SU-DHL-6 (cell line): ENCODE results near the gene CALCB.

Experiments
- H2AFZ ChIP-seq: fragments of 200-600 bp; sonication (generic); 2 replicates; pipeline ENCODE4 v1.6.1; 2014; ENCODE audit warnings: low read depth, mild to moderate bottlenecking, moderate library complexity, mixed read lengths, antibody characterized with exemption, low read length; ENCODE audit not compliant: severe bottlenecking
- H3F3A ChIP-seq: fragments of 200-600 bp; shearing (Covaris generic); 2 replicates; pipeline ENCODE4 v1.6.0; 2016; ENCODE audit warnings: antibody characterized with exemption, mild to moderate bottlenecking; ENCODE audit not compliant: insufficient read depth
- H3K27ac ChIP-seq: fragments of 200-600 bp; sonication (generic); 2 replicates; pipeline ENCODE4 v1.5.1; 2016; ENCODE audit warnings: low read depth, mild to moderate bottlenecking, low read length, moderate library complexity, mixed read lengths
- H3K27me3 ChIP-seq: fragments of 200-600 bp; sonication (generic), shearing (Covaris generic); 2 replicates; pipeline ENCODE4 v1.6.0; 2014; ENCODE audit warnings: mild to moderate bottlenecking, low read length
- H3K36me3 ChIP-seq: fragments of 200-600 bp; sonication (generic); 2 replicates; pipeline ENCODE4 v1.6.1; 2014; ENCODE audit warnings: mild to moderate bottlenecking, low read length, mixed read lengths
- H3K4me2 ChIP-seq: fragments of 300-600, 200-600 bp; shearing (Covaris generic), sonication (generic); 2 replicates; pipeline ENCODE4 v1.6.0; 2014; ENCODE audit warnings: low read length, low read depth, mild to moderate bottlenecking; ENCODE audit not compliant: poor library complexity, severe bottlenecking
- H3K4me3 ChIP-seq: fragments of 200-600 bp; sonication (generic); 2 replicates; pipeline ENCODE4 v1.5.1; 2014; ENCODE audit warnings: antibody characterized with exemption, low read length, mild to moderate bottlenecking, mixed read lengths; ENCODE audit not compliant: insufficient read depth, poor library complexity, severe bottlenecking
- H3K79me2 ChIP-seq: fragments of 200-600 bp; sonication (generic); 2 replicates; pipeline ENCODE4 v1.6.1; 2014; ENCODE audit warnings: mild to moderate bottlenecking, low read length, moderate library complexity; ENCODE audit not compliant: insufficient read depth
- H3K9ac ChIP-seq: fragments of 200-600 bp; sonication (generic); 2 replicates; pipeline ENCODE4 v1.7.0; 2014; ENCODE audit warnings: mild to moderate bottlenecking, low read length
- H3K9me2 ChIP-seq: fragments of 200-600 bp; sonication (generic); replicated peaks from 2 replicates; pipeline ENCODE4 v1.6.1; 2014; ENCODE audit warnings: low read length; ENCODE audit not compliant: insufficient read depth
- H3K9me3 ChIP-seq: fragments of 200-600 bp; sonication (generic); 2 replicates; pipeline ENCODE4 v1.6.1; 2014; ENCODE audit warnings: low read length, mixed read lengths; ENCODE audit not compliant: insufficient read depth
- H4K20me1 ChIP-seq: fragments of 200-600 bp; sonication (generic); 2 replicates; pipeline ENCODE4 v1.6.1; 2014; ENCODE audit warnings: low read depth, mild to moderate bottlenecking, antibody characterized with exemption, low read length, moderate library complexity, mixed read lengths
- EZH2phosphoT487 ChIP-seq: fragments of 200-600 bp; sonication (generic), shearing (Covaris generic); conservative IDR thresholded peaks from 2 replicates; pipeline ENCODE4 v1.6.1; 2018; ENCODE audit warnings: mild to moderate bottlenecking, antibody characterized with exemption, low read length, moderate library complexity, mixed read lengths
- TF ChIP-seq, protein P1 (sequence below): fragments of 200-600 bp; sonication (generic); IDR thresholded peaks from one replicate; pipeline ENCODE4 v1.5.1; 2017; ENCODE audit warnings: antibody characterized with exemption, mild to moderate bottlenecking, low read length, moderate library complexity; ENCODE audit not compliant: insufficient read depth, poor library complexity, severe bottlenecking

The CALCB gene

DNA sequence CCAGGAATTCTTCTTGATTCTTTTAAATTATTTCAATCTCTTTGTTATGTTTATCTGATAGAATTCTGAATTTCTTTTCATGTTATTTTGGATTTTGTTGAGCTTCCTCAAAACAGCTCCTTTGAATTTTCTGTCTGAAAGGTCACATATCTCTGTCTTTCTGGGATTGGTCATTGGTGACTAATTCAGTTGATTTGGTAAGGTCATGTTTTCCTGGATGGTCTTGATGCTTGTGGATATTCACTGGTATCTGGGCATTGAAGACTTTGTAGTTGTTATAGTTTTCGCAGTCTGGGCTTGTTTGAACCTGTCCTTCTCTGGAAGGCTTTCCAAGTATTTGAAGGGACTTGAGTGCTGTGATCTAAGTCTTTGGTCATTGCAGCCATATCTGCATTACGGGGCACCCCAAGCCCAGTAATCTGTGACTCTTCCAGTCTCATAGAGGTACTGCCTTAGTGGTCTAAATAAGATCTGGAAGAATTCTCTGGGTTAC, 22.4 kb downstream of the CALCB start:
- Histone ChIP-seq H3K4me3 (no peak overlapping the region), H3K9me2 (no peaks in the 10 kb centered on the region), H3K36me3 (no peaks in the 10 kb centered on the region), H3K27ac (no peak overlapping the region), H3K27me3 (no peaks in the 10 kb centered on the region), H3K9me3 (no peaks in the 10 kb centered on the region), H3K79me2 (no peaks in the 10 kb centered on the region), H3F3A (no peaks in the 10 kb centered on the region), H3K4me2 (no peak overlapping the region), H3K9ac (no peak overlapping the region), H2AFZ (no peak overlapping the region), H4K20me1 (no peaks in the 10 kb centered on the region)
- no peak for TF ChIP-seq EZH2phosphoT487
- TF ChIP-seq, protein P1, sequence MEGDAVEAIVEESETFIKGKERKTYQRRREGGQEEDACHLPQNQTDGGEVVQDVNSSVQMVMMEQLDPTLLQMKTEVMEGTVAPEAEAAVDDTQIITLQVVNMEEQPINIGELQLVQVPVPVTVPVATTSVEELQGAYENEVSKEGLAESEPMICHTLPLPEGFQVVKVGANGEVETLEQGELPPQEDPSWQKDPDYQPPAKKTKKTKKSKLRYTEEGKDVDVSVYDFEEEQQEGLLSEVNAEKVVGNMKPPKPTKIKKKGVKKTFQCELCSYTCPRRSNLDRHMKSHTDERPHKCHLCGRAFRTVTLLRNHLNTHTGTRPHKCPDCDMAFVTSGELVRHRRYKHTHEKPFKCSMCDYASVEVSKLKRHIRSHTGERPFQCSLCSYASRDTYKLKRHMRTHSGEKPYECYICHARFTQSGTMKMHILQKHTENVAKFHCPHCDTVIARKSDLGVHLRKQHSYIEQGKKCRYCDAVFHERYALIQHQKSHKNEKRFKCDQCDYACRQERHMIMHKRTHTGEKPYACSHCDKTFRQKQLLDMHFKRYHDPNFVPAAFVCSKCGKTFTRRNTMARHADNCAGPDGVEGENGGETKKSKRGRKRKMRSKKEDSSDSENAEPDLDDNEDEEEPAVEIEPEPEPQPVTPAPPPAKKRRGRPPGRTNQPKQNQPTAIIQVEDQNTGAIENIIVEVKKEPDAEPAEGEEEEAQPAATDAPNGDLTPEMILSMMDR: no peak

DNA sequence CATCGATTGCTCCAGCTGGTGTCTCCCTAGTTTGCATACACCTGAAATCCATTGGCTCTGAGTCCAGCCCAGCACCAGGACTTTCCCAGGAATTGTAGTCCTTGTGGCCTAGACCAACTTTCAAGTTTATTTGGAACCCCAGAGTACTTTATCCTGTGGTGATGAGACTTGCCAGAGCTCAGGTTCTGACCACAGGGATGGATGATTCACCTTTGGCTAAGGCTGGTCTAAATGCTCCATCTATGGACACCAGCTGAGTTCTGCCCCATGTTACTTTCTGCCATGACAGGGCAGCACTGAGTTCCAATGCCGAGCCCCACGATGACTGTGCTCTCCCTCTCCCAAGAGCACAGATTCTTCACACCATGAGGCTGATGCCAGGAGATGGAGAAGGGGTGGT, 24.0 kb downstream of the CALCB start:
- no peaks in the 10 kb centered on the region for H3F3A ChIP-seq

DNA sequence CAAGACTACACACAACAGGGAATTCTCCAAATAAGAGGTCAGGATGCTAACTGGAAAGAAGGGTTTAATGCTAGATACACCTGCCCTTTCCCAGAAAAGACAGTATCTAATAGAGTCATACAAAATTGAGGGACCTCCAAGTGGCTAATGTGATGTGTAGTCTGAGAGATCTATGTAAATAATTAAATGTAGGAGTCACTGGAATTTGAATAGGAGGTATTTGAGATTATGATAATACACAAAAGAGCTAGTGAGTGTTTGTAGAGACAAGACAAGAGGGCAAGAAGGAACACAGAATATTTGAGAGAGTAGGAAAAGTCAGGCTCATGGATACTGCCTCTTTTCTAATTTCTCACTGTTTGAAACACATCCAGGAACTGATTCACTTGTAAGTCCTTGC, 25.9 kb downstream of the CALCB start:
- TF ChIP-seq EZH2phosphoT487: no peak
- TF ChIP-seq, protein P1: no peak
- H3K27ac ChIP-seq: no peak overlapping the region
- H3K9me3 ChIP-seq: no peaks in the 10 kb centered on the region
- H3K79me2 ChIP-seq: no peaks in the 10 kb centered on the region
- H3K4me3 ChIP-seq: no peak overlapping the region
- H3K9ac ChIP-seq: no peak overlapping the region
- no peaks in the 10 kb centered on the region for H4K20me1 ChIP-seq
- H3K36me3 ChIP-seq: no peaks in the 10 kb centered on the region
- no peaks in the 10 kb centered on the region for H3K27me3 ChIP-seq
- H3F3A ChIP-seq: no peaks in the 10 kb centered on the region
- H3K4me2 ChIP-seq: no peak overlapping the region
- no peaks in the 10 kb centered on the region for H3K9me2 ChIP-seq
- no peak overlapping the region for H2AFZ ChIP-seq

More for the DNA sequence above, 24.0 kb downstream of the CALCB start:
- no peaks in the 10 kb centered on the region for H4K20me1 ChIP-seq
- no peak overlapping the region for H3K27ac ChIP-seq
- no peak overlapping the region for H2AFZ ChIP-seq
- H3K9ac ChIP-seq: no peak overlapping the region
- H3K79me2 ChIP-seq: no peaks in the 10 kb centered on the region
- no peaks in the 10 kb centered on the region for H3K36me3 ChIP-seq
- H3K4me3 ChIP-seq: no peak overlapping the region
- H3K27me3 ChIP-seq: no peaks in the 10 kb centered on the region
- no peak for TF ChIP-seq EZH2phosphoT487
- TF ChIP-seq, protein P1: no peak
- no peaks in the 10 kb centered on the region for H3K9me2 ChIP-seq
- no peaks in the 10 kb centered on the region for H3K9me3 ChIP-seq
- no peak overlapping the region for H3K4me2 ChIP-seq
